HPDE6-E6E7 (cell line): Measurements from ENCODE around the gene MTG1.
"Not testable (repeated sequence)": the region's sequence is repeated elsewhere in the genome, so short reads cannot be mapped to it uniquely, and the experiment has no call there.

ENCODE experiments used
- DNase-seq: peaks from one replicate; pipeline ENCODE4 v3.0.0; 2011; ENCODE audit warnings: missing footprints; ENCODE audit errors: extremely low spot score

The MTG1 gene

DNA sequence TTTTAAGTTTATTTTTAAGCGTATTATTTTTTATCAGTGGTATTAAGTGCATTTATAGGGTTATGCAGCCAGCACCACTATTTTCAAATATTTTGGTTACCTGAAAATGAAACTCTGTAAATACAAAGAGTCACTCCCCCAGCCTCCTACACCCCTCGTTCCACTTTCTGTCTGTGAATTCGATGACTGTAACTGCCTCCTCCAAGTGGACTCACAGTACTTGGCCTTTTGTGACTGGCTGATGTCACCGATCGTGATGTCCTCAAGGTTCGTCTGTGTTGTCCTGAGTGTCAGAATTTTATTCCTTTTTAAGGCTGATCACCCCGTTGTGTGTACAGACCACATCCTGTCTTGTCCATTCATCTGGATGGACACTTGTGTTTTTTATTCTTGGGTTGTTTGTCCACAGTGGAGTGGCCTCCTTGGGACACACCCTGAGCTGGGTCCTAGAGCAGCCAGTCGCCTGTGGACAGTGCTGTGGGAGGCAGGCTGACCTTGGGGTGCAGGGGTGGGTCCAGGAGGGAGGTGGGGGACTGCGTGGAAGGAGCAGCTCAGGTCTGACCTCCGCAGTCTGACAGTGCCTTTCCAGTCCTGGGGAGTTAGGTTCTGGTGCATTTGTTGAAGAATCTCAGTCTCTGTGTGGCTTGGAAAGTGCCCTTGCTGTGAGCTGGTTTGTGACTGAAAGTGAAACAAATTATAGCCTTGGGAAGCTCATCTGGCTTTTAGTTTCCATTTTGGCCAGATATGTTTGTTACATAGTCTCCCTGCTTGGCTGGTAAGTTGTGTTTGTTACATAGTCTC lies 6.9 kb downstream of the MTG1 start:
- DNase-seq: no peak

- DNase-seq: no peak
Observed at GRCh38 chr10:133401500-133401899, 7.5 kb downstream of the MTG1 start.

- DNase-seq: no peak
Observed at GRCh38 chr10:133401981-133402725, 8.2 kb downstream of the MTG1 start.

- DNase-seq: no peak
Observed at GRCh38 chr10:133403359-133403758, 9.4 kb downstream of the MTG1 start.

- no peak for DNase-seq
Observed at GRCh38 chr10:133403784-133404183, 9.8 kb downstream of the MTG1 start.

DNA sequence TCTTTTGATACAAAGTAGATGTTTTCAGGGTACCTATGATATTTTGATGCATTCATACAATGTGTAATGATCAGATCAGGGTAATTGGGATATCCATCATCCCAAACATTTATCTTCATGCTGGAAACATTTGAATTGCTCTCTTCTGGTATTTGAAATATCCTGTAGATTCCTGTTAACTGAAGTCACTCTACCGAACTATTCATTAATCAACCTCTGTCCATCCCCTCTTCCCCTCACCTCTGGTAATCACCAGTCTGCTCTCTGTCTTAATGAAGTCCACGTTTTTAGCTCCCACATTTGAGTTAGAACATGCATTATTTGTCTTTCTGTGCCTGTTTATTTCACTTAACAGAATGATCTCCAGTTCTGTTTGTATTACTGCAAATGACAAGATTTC lies 11.3 kb downstream of the MTG1 start:
- no peak for DNase-seq

GRCh38 chr10:133405844-133406527 lies 12.0 kb downstream of the MTG1 start:
- DNase-seq: no peak

DNA sequence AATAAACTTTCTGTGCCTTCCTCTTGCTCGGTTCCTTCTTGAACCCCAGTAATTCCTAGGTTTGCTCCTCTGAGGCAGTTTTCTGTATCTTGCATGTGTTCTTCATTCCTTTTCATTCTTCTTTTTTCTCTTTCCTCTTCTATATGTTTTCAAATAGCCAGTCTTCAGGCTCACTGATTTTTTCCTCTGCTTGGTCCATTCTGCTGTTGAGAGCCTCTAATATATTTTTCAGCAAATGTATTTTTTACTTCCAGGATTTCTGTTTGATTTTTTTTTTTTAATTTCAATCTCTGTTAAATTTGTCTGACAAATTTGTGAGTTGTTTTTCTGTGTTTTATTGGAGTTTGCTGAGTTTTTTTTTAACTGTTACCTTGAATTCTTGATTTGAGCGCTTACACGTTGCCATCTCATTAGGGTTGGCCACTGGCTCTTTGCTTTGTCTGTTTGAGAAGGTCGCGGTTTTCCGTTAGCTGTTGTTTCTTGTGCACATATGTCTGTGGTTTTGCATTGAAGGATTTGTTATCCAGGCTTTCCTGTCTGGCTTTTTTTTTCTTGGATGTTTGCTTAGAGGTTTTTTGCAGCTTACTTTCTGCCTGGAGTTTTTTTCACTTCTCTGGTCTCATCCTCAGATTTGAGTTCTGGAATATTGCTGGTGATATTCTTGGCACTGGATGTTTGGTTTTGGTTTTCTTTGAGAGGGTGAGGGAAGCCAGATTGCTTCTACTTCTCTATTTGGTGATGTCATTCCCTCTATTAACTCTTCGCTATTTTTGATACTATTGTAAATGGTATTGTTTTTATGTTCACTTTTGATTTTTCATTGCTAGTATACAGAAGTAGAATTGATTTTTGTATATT lies 17.8 kb downstream of the MTG1 start:
- no peak for DNase-seq

DNA sequence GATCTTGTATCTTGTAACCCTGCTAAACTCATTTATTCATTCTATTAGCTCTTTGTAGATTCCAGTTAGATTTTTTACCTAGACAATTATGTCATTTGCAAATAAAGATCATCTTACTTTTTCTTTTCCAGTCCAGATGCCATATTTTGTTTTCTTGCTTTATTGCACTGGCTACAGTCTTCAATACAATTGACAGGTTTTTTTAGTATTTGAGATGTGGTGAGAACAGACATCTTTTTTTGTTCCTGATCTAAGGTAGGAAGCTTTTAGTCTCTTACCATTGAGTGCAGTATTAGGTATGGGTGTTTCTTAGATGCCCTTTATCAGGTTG lies 18.4 kb downstream of the MTG1 start:
- DNase-seq: no peak

GRCh38 chr10:133414401-133414800 lies 20.4 kb downstream of the MTG1 start:
- not testable (repeated sequence) for DNase-seq

- no peak for DNase-seq
Observed at GRCh38 chr10:133415752-133416151, 21.8 kb downstream of the MTG1 start.

- no peak for DNase-seq
Observed at GRCh38 chr10:133418289-133418993, 24.5 kb downstream of the MTG1 start.

GRCh38 chr10:133419211-133419950 lies 25.4 kb downstream of the MTG1 start:
- no peak for DNase-seq

GRCh38 chr10:133420028-133420427 lies 26.1 kb downstream of the MTG1 start:
- no peak for DNase-seq

- DNase-seq: no peak
Observed at GRCh38 chr10:133420579-133420978, 26.6 kb downstream of the MTG1 start.

DNA sequence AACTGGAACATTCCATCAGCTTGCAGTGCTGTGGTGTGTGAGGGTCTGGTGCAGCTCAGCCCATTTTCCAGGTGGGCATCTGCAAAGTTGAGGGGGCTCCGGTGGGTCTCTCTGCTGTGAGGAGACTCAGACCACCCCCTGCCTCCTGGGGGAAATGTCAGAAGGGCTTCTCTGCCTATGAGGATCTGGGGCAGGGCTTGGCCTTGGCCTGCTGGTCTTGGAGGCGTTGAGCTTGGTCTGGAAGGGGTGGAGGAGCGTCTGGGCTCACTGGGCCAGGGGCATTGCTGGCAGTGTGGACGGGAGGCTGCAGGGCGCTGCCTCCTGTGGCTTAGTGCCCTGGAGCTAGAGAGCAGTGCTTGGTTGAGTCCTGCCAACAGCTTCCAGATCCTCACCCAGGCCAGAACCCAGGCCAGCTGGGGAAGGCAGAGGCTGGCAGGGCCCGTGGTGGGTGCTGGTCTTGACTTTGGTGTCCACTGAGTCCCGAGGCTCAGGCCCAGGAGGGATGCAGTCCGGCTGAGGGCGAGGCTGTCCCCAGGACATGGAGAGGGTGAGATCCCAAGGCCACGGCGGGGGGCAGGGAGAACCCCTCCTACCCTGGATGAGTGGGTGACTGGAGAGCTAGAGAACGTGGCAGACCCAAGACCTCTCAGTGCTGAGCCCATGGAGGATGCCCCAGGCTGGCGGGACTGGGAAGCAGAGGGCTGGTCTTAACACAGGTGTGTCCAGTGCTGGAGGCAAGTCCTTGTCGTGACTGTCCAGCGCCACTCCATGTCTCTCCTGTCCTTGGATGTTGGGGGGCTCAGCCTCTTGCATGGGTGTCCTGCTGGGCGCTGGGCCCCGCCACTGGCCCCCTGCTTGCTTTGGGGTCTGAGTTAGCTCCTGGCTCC lies 27.6 kb downstream of the MTG1 start:
- DNase-seq: no peak

- no peak for DNase-seq
Observed at GRCh38 chr10:133422223-133422806, 28.4 kb downstream of the MTG1 start.

DNA sequence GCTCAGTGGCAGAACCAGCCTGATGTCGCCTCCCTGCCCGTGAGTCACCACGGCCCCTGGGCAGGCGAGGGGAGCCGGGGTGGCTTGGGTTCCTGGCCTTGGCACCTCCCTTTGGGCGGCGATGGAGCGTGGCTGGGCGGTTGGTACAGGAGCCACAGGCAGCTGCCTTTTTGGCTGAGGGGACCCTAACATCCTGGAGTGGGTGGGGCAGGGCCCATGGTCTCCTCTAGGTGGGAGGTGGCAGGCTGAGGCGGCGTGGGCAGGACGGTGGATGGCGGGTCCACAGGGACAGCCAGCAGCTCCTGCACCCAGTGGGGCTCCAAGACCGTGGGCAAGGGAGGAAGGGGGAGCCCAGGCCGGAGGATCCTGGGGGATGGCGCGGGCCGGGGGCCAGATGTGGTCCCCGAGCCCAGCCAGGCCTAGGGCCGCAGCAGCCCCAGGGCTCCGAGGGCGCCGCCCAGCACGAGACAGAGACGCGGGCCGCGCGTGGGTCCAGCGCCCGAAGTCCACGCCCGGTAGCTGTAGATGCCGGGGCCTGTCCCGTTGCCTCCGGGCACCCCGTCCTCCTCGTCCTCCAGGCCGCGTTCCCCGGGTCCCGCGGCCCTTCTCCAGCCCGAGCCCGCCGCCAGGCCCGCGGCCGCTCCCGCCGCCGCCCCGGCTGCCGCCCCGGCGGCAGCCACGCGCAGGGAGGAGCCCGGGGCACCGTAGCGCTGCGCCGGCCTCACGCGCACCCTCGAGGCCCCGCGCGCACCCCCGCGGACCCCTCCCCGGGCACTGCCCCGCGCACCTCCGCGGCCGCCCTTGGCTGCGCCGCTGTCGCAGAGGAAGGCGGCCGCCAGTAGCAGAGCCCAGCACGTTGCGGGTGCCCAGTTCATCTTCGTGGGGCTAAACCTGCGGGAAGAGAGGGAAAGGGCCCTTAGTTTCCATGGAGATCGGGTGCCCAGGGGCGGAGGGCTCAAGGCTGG lies 29.1 kb downstream of the MTG1 start:
- no peak for DNase-seq
